Hematopoietic multipotent progenitor cell treated with erythropoietin and hydrocortisone succinate and interleukin-3 and kit ligand, for 17 days (in vitro differentiated cells): Measurements from ENCODE around the gene HOXD4.

Experiments used
- DNase-seq: peaks from one replicate; pipeline ENCODE4 v3.0.0-alpha.2; 2015; ENCODE audit warnings: low spot score

The HOXD4 gene

GRCh38 chr2:176151442-176152287 lies at the start of gene HOXD4:
HOXD4 (plus strand) TSS chr2:176151550; CDS start chr2:176151634, 84 bp downstream.
- DNase-seq, result no peak

GRCh38 chr2:176101842-176102241 lies 49.5 kb upstream of the HOXD4 start:
- DNase-seq, result no peak

GRCh38 chr2:176102309-176102866 lies 49.0 kb upstream of the HOXD4 start:
- no peak for DNase-seq

GRCh38 chr2:176103194-176103593 lies 48.2 kb upstream of the HOXD4 start:
- no peak for DNase-seq

GRCh38 chr2:176103742-176104315 lies 47.5 kb upstream of the HOXD4 start:
- DNase-seq, result no peak

- no peak for DNase-seq
Observed at GRCh38 chr2:176104316-176105077, 46.9 kb upstream of the HOXD4 start.

- no peak for DNase-seq
Observed at GRCh38 chr2:176105078-176105729, 46.1 kb upstream of the HOXD4 start.

GRCh38 chr2:176105730-176106580 lies 45.4 kb upstream of the HOXD4 start:
- DNase-seq, result no peak

GRCh38 chr2:176106581-176107539 lies 44.5 kb upstream of the HOXD4 start, which contains the start of gene HOXD11:
HOXD11 (plus strand) TSS chr2:176107280; CDS start chr2:176107356, 76 bp downstream.
- DNase-seq, result no peak

- no peak for DNase-seq
Observed at GRCh38 chr2:176107731-176108181, 43.6 kb upstream of the HOXD4 start.

GRCh38 chr2:176109192-176109901 lies 42.0 kb upstream of the HOXD4 start:
- DNase-seq, result no peak

- DNase-seq, result no peak
Observed at GRCh38 chr2:176109946-176110345, 41.4 kb upstream of the HOXD4 start.

GRCh38 chr2:176110415-176111308 lies 40.7 kb upstream of the HOXD4 start:
- no peak for DNase-seq

GRCh38 chr2:176111309-176111663 lies 40.1 kb upstream of the HOXD4 start:
- DNase-seq, result no peak

- DNase-seq, result no peak
Observed at GRCh38 chr2:176111846-176112374, 39.4 kb upstream of the HOXD4 start.

GRCh38 chr2:176112375-176113302 lies 38.7 kb upstream of the HOXD4 start:
- no peak for DNase-seq
